Liver (tissue), 9 donors: ENCODE measurements around the gene GRIN2D. TPM values are rescaled to one million over a fixed set of nuclear protein-coding genes. Genes with fewer than 3 reads are reported as not detected.

Experiments used
- DNase-seq: peaks from one replicate; pipeline ENCODE4 v3.0.0-alpha.2; 2017; ENCODE audit warnings: low spot score
- H3K27ac ChIP-seq, 2 donors: one replicate each; pipeline ENCODE4 v1.7.0; 2013; ENCODE audit warnings: inconsistent platforms in 2 of 2, low read length in 2 of 2, control low read depth in 1 of 2, low read depth in 1 of 2, mild to moderate bottlenecking in 1 of 2
- H3K27me3 ChIP-seq, 4 donors: one replicate each; pipeline versions ENCODE4 v1.6.1 to v1.7.0; 2013; ENCODE audit warnings: low read length in 3 of 4, inconsistent platforms in 1 of 4, mild to moderate bottlenecking in 1 of 4, moderate library complexity in 1 of 4; ENCODE audit not compliant: control insufficient read depth in 4 of 4, insufficient read depth in 4 of 4
- H3K36me3 ChIP-seq, 4 donors: one replicate each; pipeline versions ENCODE4 v1.6.1 to v1.7.0; 2013; ENCODE audit warnings: low read length in 3 of 4, mild to moderate bottlenecking in 3 of 4, low read depth in 1 of 4, moderate library complexity in 1 of 4; ENCODE audit not compliant: control insufficient read depth in 4 of 4, insufficient read depth in 3 of 4
- H3K4me1 ChIP-seq, 4 donors: one replicate each; pipeline versions ENCODE4 v1.6.1 to v1.7.0; 2013; ENCODE audit warnings: low read length in 3 of 4, mild to moderate bottlenecking in 3 of 4, moderate library complexity in 1 of 4; ENCODE audit not compliant: control insufficient read depth in 4 of 4, insufficient read depth in 4 of 4
- H3K4me3 ChIP-seq, 3 donors: one replicate each; pipeline versions ENCODE4 v1.6.1 to v1.7.0; 2013; ENCODE audit warnings: low read length in 3 of 3, control low read depth in 1 of 3, low read depth in 1 of 3, mild to moderate bottlenecking in 1 of 3
- H3K9ac ChIP-seq, 2 donors: one replicate each; pipeline ENCODE4 v1.7.0; 2013; ENCODE audit warnings: low read length in 2 of 2, mild to moderate bottlenecking in 2 of 2, moderate library complexity in 2 of 2, control low read depth in 1 of 2, low read depth in 1 of 2
- H3K9me3 ChIP-seq, 4 donors: one replicate each; pipeline versions ENCODE4 v1.6.1 to v1.7.0; 2013; ENCODE audit warnings: low read length in 3 of 4; ENCODE audit not compliant: control insufficient read depth in 4 of 4
- ATF3 ChIP-seq: IDR thresholded peaks from 2 replicates; pipeline ENCODE4 v1.6.1; 2016; ENCODE audit warnings: antibody characterized with exemption
- FOXA2 ChIP-seq: IDR thresholded peaks from 2 replicates; pipeline ENCODE4 v1.6.1; 2016; ENCODE audit warnings: antibody characterized with exemption
- GABPA ChIP-seq, 2 donors: IDR thresholded peaks in 1 of 2; conservative IDR thresholded peaks in 1 of 2; 2 replicates each; pipeline ENCODE4 v1.6.1; 2016; ENCODE audit warnings: antibody characterized with exemption in 2 of 2, mild to moderate bottlenecking in 1 of 2, moderate library complexity in 1 of 2
- RAD21 ChIP-seq, 2 donors: IDR thresholded peaks; 2 replicates each; pipeline ENCODE4 v1.6.1; 2016; ENCODE audit warnings: antibody characterized with exemption in 2 of 2, mild to moderate bottlenecking in 2 of 2
- REST ChIP-seq: IDR thresholded peaks from 2 replicates; pipeline ENCODE4 v1.6.1; 2016; ENCODE audit warnings: antibody characterized with exemption, mild to moderate bottlenecking
- RXRA ChIP-seq, 2 donors: IDR thresholded peaks; 2 replicates each; pipeline ENCODE4 v1.6.1; 2017 to 2018; ENCODE audit warnings: antibody characterized with exemption in 2 of 2, mild to moderate bottlenecking in 1 of 2
- YY1 ChIP-seq: IDR thresholded peaks from 2 replicates; pipeline ENCODE4 v1.6.1; 2016; ENCODE audit warnings: antibody characterized with exemption, mild to moderate bottlenecking
- WGBS: extraction: QIAGEN DNeasy Blood & Tissue Kit; methylation state at CpG from one replicate; pipeline ENCODE4 v1.1.7; 2013; 5-methylcytosine and 5-hydroxymethylcytosine counted together
- polyA plus RNA-seq, 2 donors: library from polyadenylated mRNA; stranded (reverse) in 1 of 2; unstranded in 1 of 2; fragments of 200-250 nt in 1 of 2; fragments of >200 nt in 1 of 2; fragmentation: Nextera tagmentation in 1 of 2; extraction: Ambion mirVana in 1 of 2; gene quantifications; one replicate each; pipeline versions ENCODE4 v1.2.1 to v1.2.3, GENCODE V29; 2013 to 2015
- total RNA-seq, 2 donors: library from RNA; depleted of rRNA; stranded (reverse); fragments of >200 nt; gene quantifications; one replicate each; pipeline ENCODE4 v1.2.3, GENCODE V29; 2014
- donor health status: healthy.
- donor health status: healthy.
- donor health status: healthy.
- donor health status: healthy.
- donor health status: healthy.

Gene GRIN2D
- total and polyA plus RNA-seq, 4 donors, result 0.13 to 0.33 (median 0.17) TPM; not detected in 1

GRCh38 chr19:48364598-48365348 is 28.7 kb upstream of the GRIN2D start:
- WGBS, result 71% methylated on average over 10 of the region's 10 CpGs
- no peak for DNase-seq
- Histone ChIP-seq H3K4me1 (peaks cover 0 to 11% (median 6%) of the 10 kb centered on the region in 4 donors), H3K9me3 (no peaks in the 10 kb centered on the region), H3K27ac (peak overlapping the region in 1 of 2 donors; percentile 99), H3K27me3 (no peaks in the 10 kb centered on the region), H3K9ac (no peak overlapping the region), H3K4me3 (peak overlapping the region in 1 of 3 donors; percentile 7), H3K36me3 (peaks cover 0 to 3% (median under 1%) of the 10 kb centered on the region in 4 donors)
- no peak for TF ChIP-seq RAD21 (IDR thresholded peaks at IDR 0.05)

- peaks cover 0 to 1% (median 0%) of the 10 kb centered on the region in 4 donors for H3K36me3 ChIP-seq
- H3K9me3 ChIP-seq, result no peaks in the 10 kb centered on the region
- H3K9ac ChIP-seq, result no peak overlapping the region
- H3K4me3 ChIP-seq, result no peak overlapping the region
- peaks cover 0 to 11% (median 6%) of the 10 kb centered on the region in 4 donors for H3K4me1 ChIP-seq
- no peak overlapping the region for H3K27ac ChIP-seq
- H3K27me3 ChIP-seq, result no peaks in the 10 kb centered on the region
- WGBS, result 97% methylated on average over 11 of the region's 11 CpGs
- TF ChIP-seq GABPA (IDR thresholded peaks at IDR 0.05 in 1 of 2, conservative IDR thresholded peaks at IDR 0.05 in 1 of 2) (no peak), ATF3 (no peak), REST (no peak), RXRA (IDR thresholded peaks at IDR 0.05) (no peak)
- DNase-seq, result no peak
Measured at GRCh38 chr19:48365602-48366001, 27.9 kb upstream of the GRIN2D start.

GRCh38 chr19:48367855-48368254 is 25.6 kb upstream of the GRIN2D start:
- no peak for TF ChIP-seq YY1
- TF ChIP-seq FOXA2, result no peak
- TF ChIP-seq REST, result no peak
- Histone ChIP-seq H3K27me3 (no peaks in the 10 kb centered on the region), H3K27ac (no peak overlapping the region), H3K9ac (no peak overlapping the region), H3K4me1 (peaks cover 0 to 11% (median 6%) of the 10 kb centered on the region in 4 donors), H3K4me3 (no peak overlapping the region), H3K9me3 (no peaks in the 10 kb centered on the region), H3K36me3 (no peaks in the 10 kb centered on the region)
- WGBS, result 67% methylated on average over 5 of the region's 5 CpGs
- DNase-seq, result no peak
